Gastroesophageal sphincter (tissue), 3 donors: Measurements from ENCODE around the gene RFX3.

Source experiments
- CTCF ChIP-seq, 4 experiments: fragments of 200-600 bp in 2 of 4; fragments of 450-650 bp in 2 of 4; sonication (generic) in 1 of 4; IDR thresholded peaks; one replicate each; pipeline ENCODE4 v1.5.1; 2017 to 2019; ENCODE audit warnings: antibody characterized with exemption in 4 of 4, mild to moderate bottlenecking in 2 of 4, moderate library complexity in 2 of 4
- POLR2A ChIP-seq, 2 donors: fragments of 450-650 bp; IDR thresholded peaks; one replicate each; pipeline ENCODE4 v1.6.1; 2017; ENCODE audit warnings: antibody characterized with exemption in 2 of 2, mild to moderate bottlenecking in 2 of 2, moderate library complexity in 1 of 2

- TF ChIP-seq CTCF (IDR thresholded peaks at IDR 0.05): no peak
- TF ChIP-seq POLR2A (IDR thresholded peaks at IDR 0.05): no peak
Observed at GRCh38 chr9:3268223-3268622, 257.6 kb downstream of the RFX3 start.
